Right ventricle myocardium superior (tissue), 1 donor: Measurements from ENCODE around the gene SVIL. TPM values are rescaled to one million over a fixed set of nuclear protein-coding genes. Genes with fewer than 3 reads are reported as not detected.

ENCODE experiments used
- ATAC-seq: fragments of 200-7000 bp; cut with Tn5 transposase; one replicate; pipeline ENCODE4 v1.9.1; 2020; ENCODE audit warnings: mild to moderate bottlenecking; ENCODE audit not compliant: poor library complexity
- DNase-seq: peaks from one replicate; pipeline ENCODE4 v3.0.0-alpha.2; 2020
- intact Hi-C: fragments of 100-400 bp; cut with DNase I; formaldehyde crosslinking; loops from one replicate; pipeline ENCODE4 v1.11.2; 2022
- total RNA-seq: library from RNA; stranded (reverse); fragmentation: NEBNext Ultra II Directional; extraction: Animal tissue kit (Norgen Biotek cat#: 25700); gene quantifications from one replicate; pipeline ENCODE4 v1.2.1, GENCODE V29; 2021
- donor health status: DM: no; HTN: yes; CAD: no; lungs with severe emphysema.

SVIL gene
- total RNA-seq, 1 donor from 2014 or later: 298 TPM

DNA sequence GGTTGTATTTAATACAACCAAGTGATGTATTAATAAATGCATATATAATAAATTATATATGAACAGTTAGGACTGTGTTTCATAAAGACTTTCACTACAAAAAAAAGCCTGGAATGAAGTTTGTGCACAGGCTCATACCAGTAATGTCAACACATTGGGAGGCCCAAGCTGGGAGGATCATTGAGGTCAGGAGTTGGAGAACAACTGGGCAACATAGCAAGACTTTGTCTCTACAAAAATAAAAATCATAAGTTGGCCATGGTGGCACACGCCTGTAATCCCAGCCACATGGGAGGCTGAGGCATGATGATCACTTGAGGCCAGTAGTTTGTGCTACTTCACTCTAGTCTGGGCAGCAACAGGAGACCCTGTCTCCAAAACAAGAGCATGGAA lies 15.8 kb upstream of the SVIL start:
- ATAC-seq (no peak), DNase-seq (no peak)
- intact Hi-C loops: no loop called here

DNA sequence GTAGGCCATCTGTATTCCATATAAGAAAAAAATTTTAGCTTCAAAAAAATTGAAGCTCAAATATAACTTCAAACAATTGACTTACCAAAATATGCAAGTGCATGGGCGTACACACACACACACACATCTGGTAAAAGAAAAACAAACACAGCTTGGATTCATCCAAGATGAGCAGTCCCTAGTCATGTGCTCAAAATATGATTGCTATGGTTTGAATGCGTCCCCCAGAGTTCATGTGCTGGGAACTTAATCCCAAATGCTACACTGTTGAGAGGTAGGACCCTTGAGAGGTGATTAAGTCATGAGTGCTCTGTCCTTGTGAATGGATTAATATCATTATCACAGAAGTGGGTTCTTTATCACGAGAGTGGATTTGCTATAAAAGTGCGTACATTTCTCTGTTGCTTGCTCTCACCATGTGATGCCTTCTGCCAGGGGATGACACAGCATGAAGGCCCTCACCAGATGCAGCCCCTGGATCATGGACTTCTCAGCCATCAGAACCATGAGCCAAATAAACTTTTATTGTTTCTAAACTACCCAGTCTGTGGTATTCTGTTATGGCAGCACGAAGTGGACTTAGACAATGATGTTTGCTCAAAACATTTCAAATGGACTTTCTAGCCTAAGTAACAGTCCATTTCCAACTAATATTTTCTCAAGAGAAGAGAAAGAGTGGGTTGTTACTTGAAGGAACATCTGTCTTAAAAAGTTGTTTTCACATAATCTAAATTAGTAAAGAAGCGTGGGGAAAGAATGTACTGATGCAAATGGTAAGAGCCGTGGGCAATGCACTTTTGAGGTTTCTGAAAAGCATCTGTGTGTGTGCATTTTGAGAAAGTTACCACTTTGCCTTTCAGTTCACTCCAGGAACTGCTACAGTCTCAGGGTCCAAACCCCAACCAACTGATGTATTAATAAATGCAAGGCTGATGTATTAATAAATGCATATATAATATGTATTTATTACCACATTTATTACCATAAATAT lies 15.1 kb upstream of the SVIL start:
- intact Hi-C loops: no loop called here
- no peak for ATAC-seq

DNA sequence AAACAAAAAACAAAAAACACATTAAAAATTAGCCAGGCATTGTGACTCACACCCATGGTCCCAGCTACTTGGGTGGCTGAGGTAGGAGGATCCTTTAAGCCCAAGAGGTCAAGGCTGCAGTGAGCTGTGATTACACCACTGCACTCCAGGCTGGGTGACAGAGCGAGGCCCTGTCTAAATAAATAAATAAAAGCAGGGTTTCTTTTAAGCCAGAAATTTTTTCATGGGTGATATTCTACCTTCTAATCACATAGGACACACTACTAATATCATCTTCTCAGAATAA lies 14.2 kb upstream of the SVIL start:
- ATAC-seq: no peak
- intact Hi-C loops: no loop called here

More for the DNA sequence above, 15.1 kb upstream of the SVIL start:
- DNase-seq: no peak

DNA sequence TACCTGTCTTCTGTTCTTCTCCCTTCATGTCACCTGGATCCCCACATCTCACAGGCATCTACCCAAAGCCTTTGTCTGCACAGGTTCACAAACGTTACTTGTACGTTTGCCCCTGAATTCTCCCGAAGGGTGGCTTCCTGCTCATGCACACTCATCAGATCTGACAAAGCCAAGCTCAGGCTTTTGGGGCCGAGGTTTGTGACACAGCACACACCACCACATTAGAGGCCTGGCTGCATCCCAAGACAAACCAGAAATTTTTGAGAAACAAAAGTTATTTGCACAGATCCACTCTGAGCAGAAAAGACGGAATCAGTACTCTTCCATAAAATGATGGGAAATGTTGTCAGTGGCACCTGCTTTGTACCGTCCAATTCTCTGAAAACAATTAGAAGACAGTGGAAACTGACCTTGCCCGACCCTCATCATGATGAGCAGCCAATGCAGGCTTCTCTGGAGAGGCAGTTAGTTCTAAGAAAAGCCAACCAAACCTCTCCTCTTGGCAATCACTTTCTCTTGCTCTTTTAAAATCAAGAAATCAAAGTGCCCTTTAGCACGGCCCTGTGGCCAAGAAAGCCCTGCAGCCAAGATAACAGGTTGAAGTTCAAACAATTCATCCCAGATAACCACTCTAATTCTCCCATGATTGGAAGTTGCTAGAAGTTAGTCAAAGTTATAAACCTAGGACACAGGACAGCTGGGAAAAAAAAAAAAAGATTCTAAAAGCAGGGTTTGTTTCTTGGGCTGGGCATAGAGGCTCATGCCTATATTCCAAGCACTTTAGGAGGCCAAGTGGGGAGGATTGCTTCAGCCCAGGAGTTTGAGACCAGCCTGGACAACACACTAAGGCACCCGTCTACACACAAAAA lies 13.6 kb upstream of the SVIL start:
- ATAC-seq (no peak), DNase-seq (no peak)
- intact Hi-C loops: no loop called here

More for the DNA sequence above, 14.2 kb upstream of the SVIL start:
- DNase-seq: no peak

DNA sequence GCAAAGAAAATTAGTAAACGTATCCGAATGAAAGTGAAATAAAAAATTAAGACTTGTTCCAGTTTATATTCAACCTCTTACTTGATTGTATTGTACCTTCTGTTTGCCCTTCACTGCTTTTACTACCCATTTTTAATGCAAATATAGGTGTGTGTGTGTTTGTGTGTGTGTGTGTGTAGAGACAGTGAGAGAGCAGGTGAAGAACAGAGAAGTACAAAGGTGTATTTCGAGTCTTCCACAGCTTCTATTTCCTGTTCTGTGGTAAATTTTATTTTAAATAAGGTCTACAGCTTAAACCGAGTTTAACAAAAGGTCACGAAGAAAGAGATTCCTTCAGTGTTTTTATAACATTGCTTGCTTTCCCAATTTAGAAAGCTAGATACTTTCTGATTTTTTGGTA lies 12.7 kb upstream of the SVIL start:
- intact Hi-C loops: no loop called here
- ATAC-seq (no peak), DNase-seq (no peak)

DNA sequence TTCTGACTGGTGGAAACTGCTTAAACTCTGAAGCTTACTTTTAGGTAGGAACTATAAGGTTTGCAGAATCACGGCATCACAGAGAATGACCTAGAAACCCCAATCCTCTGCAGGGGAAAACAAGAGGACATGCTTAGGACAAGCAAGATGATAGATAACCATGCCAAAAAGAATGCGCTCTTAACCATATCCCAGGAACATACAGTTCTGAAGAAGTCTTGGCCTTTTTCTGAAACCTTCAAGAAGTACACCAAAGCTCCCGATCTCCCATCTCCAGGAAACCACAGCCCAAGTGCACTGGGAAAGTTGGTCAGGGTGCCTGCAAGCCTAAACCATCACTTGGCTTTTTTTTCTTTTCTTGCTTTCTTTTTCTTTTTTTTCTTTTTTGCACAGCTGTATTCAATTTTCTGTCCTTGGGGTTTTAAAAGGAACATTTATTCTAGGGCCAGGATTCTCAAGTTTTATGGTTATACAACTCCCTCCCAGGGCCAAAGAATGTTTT lies 12.2 kb upstream of the SVIL start:
- intact Hi-C loops: no loop called here
- DNase-seq (no peak), ATAC-seq (peak; percentile 19)

DNA sequence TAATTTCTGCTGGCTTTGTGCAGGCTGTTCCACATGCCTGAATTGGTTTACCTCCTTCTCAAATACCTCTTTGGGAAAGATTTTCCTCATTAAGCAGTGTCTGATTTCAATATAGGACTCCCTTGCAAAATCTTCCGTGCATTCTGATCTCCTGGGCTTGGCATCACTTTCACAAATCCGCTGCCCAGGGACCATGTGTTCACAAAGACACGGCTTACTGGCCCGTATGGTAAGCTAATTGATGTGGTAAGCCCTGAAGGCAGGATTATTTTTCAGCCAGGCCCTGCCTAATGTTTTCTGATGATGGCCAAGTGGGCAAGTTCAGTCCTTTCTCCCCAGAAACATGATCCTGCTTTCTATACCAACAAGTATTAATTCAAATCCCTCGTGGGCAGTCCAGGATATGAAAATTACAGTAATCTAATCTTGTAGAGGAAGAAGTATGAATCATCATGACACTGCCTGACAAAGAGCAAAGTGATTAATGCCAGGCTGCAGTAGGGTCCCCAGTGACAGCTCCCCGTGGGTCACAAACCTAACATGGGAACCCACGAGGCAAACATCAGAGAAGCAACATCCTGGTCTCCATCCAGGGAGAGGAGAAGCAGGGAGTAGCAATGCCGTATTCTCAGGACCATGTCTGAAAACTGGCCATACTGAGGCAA lies 11.6 kb upstream of the SVIL start:
- intact Hi-C loops: no loop called here
- ATAC-seq (peak; percentile 22), DNase-seq (no peak)

DNA sequence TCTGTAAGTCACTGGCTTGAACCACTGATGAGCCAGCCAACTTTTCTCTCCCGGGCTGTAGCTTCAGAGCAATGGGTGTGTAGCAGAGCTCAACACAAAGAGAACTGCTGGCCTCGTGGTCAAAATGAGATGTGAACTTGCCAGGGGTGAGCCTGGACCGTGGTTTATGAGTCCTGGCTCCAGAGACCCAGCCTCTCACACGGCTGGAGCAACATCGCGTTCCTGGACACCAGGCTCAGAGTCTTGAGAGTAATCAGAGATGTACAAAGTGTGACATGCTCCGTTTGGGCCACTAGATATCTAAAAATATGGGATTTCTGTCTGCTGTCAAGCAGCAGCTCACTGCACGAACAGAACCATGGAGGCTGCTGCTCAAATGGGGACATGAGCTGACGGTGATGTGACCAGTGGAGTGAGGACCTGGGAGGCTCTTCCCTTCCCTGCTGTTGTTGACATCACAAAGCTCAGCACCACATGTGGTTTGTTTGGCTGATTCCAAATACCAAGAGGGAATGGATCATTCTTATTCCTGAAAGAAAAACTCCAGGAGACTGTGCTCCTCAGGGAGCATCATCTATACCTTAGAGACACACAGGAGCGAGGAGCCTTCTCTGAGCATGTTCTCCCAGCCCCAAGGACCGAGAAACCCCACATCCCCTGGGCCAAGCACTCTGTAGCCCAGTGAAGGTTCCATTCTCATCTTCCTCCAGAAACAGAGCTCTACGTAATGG lies 9.2 kb upstream of the SVIL start:
- intact Hi-C loops: loop anchor here (5.0 kb wide), 1 partner anchor 83 kb away; no protein-coding TSS in a partner anchor
- DNase-seq: peak; percentile 58

DNA sequence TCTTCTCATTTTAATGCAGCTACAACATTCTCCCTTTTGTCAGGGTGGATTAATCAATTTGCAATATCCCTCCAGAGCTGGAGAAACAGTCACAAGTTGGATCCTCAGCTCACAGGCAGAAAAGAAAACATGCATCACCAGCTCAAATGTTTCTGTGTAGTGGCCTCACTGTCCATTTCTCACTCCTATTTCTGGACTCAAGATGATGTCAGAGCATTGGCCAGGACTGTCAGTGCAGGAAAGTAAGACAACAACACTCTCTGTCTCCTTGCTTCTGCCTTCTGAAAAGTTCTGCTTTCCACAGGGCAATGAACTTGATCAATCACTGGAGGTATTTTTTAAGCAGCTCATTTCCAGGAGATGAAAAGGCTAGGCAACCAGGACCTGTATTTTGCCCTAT lies 8.2 kb upstream of the SVIL start:
- no peak for DNase-seq
- peak; percentile 81 for ATAC-seq
- intact Hi-C loops: loop anchor here (5.0 kb wide), 1 partner anchor 84 kb away; no protein-coding TSS in a partner anchor

More for the DNA sequence above, 9.2 kb upstream of the SVIL start:
- peak; percentile 55 for ATAC-seq

DNA sequence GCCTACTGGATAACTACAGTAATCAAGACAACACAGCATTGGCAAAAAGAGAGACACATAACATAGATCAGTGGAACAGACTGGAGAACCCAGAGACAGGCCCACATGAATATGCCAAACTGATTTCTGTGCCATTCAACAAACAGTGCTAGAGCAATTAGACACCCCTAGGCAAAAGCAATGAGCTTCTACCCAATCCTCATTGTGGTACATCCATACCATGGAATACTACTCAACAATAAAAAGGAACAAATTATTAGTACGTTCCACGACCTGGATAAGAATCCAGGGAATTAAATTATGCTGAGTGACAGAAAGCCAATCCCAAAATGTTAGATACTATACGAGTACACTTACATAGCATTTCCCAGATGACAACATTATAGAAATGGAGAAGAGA lies 2.8 kb upstream of the SVIL start:
- intact Hi-C loops: loop anchor here (10.0 kb wide), 1 partner anchor 217 kb away; no protein-coding TSS in a partner anchor
- ATAC-seq (no peak), DNase-seq (no peak)

DNA sequence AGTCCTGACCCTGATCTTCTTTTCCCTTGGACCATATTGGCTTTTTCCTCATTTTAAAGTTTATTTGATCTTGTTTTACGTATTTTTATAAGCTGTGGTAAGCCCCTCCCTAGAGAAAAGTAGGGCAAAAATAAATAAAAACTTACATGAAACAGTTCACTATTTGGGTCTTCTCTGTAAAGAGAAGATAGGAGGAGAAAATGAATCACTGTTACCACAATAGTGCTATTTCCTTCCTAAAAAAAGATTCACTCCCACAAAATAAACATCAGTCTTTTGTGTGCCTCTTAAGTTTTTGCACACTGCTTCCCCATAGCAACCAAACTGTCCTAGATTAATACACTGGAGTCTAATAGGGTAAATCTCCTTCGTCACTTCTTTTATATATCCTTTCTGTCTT lies 1.4 kb upstream of the SVIL start:
- intact Hi-C loops: loop anchor here (10.0 kb wide), 1 partner anchor 219 kb away; no protein-coding TSS in a partner anchor
- DNase-seq: no peak
- no peak for ATAC-seq

DNA sequence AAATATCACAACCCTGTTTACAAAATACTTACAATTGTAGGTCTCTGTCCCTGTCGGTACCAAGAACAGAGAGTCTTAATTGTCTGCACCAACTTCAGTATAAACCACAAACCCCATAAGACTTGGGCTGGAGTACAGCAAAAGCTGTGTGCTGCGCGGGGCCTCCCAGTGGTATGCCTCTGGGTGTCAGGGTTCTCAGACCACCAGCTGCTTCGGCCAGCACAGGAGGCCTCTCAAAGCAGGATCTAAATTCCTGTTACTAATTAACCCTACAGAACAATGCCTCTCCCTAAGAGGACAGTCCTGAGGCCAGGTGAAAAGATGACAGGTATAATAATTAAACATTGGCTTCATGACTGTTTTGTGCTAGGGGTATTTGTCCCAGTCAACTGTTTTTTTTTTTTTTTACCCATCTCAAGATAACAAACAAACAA lies 957 bp upstream of the SVIL start:
- intact Hi-C loops: loop anchor here (10.0 kb wide), 1 partner anchor 219 kb away; no protein-coding TSS in a partner anchor
- DNase-seq: no peak
- peak; percentile 28 for ATAC-seq

DNA sequence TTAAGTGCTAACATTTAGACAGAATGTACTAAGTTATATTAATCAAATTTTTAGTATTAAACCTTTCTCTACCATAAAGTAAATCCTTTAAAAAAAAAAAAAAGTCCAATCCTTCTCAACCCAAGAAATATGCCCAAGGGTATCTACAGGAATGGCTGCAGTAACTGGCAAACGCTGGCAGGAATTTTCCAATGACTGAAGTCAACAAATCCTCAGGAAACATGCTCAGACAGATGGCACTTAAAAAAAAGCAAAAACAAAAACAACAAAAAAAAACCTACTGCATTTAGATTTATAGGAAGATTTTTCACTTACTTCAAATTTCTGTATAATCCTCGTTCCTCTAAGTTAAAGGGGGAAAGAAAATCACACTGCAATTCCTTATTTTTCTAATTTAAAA lies 666 bp downstream of the SVIL start:
- intact Hi-C loops: loop anchor here (5.0 to 10.0 kb wide), 2 partner anchors 107 to 221 kb away; no protein-coding TSS in a partner anchor
- DNase-seq (no peak), ATAC-seq (no peak)

DNA sequence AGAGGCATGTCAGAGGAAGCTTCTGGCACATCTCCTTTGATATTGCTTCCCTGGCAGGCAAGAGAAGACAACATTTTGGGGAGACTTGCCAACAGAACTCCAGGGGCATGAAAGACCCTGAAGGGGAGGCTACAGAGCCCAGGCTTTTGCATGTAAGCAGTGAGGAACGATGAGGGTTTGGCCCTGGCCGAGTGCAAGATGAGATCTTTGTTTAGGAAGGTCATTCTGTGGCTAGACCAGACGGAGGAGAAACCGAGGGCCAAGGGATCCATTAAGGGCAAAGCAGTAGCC lies 3.8 kb downstream of the SVIL start:
- DNase-seq: no peak
- intact Hi-C loops: loop anchor here (5.0 to 10.0 kb wide), 2 partner anchors 104 to 224 kb away; no protein-coding TSS in a partner anchor

DNA sequence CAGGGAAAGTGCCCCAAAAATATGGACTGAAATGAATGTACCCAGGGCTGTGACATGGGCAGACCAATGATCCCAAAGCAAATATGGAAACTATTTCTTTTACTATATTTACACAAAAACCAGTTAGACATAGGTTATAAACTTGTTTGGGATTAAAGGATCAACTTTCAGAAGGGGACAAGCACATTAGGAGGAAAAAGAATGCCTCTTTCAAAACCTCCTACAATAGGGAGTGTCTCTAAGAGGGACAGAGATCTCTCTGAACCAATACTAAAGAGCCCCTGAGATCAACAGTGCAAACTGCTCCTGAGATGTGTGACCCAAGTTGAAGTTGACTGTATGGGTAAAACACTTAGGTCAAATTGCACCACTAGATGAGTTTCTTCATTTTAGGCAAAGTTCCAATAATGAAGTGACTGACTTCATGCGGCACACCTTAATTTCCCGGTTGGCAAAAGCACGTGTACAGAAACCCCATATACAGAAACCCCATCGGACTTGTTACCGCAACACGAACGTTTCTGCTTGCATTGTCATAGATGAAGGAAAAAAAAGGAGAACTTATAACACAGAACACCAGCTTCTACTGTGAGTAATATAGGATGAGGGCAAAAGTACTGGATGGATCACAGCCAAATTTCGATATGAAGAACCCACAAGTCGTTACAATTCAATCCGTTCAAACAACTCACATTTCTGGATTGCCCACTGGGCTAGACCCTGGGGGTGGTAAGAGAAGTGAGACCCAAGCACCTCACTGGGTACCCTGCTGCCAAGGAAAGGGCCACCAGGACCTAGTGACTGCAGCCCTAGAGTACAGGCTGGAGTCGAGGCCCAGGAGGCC lies 4.3 kb downstream of the SVIL start:
- no peak for ATAC-seq
- intact Hi-C loops: loop anchor here (5.0 to 10.0 kb wide), 2 partner anchors 103 to 224 kb away; no protein-coding TSS in a partner anchor
- DNase-seq: no peak

More for the DNA sequence above, 3.8 kb downstream of the SVIL start:
- ATAC-seq: no peak

DNA sequence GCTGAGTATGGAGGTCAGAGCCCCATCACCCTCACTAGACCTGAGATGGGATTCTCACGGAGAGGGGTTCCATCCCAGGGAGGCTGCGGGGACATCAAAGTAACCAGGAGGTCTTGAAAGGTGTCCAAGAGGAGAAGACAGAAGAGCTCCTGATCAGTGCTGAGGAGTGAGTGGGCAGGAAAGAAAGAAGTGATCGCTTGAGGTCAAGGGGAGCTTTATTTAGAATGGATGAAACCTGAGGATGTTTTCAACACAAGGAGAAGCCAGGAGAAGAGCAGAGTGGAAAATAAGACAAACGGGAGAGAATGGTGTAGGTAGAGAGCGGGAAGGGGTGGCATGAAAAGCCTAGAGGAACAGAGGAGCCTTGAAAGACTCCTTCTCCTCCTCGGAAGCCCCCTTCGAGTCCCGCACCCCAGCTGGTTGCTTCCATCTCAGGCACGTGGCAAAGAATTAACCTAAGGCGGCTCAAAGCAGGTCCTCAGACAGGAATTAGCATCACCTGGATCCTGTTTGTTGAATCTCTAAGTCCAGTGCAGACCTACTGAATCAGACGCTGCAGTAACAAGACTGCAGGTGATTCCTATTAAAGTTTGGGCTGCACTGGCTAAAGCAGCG lies 5.8 kb downstream of the SVIL start:
- intact Hi-C loops: no loop called here
- DNase-seq: no peak
- no peak for ATAC-seq

DNA sequence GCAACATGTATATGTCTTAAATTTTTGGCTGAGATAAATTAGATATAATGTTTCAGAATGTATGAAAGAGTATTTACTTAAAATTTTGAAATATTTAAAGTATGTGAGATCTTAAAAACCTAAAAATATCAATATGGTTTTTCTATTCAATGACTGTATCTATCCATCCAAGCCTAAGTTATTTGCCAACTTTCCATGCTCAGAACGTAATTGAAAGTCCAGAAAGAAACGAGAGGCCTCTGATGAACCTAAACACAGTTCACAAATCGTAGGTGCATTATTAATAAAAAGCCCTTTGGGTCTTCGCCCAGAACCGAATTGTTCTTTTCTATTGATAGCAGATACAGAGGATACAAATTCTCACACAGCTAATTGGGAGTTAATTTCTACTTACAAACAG lies 6.5 kb downstream of the SVIL start:
- intact Hi-C loops: no loop called here
- ATAC-seq (no peak), DNase-seq (no peak)
